GM19372 (cell line): Measurements from ENCODE around the gene EXOC4.

Source experiments
- ATAC-seq: cut with Tn5 transposase; IDR thresholded peaks from one replicate; pipeline ENCODE4 v1.9.1; 2021; ENCODE audit warnings: mild to moderate bottlenecking, low read depth, moderate library complexity; ENCODE audit not compliant: unreplicated experiment

EXOC4 gene

GRCh38 chr7:133843341-133843740 lies 590.5 kb downstream of the EXOC4 start:
- no peak for ATAC-seq

- ATAC-seq = no peak
Observed at GRCh38 chr7:133845005-133845404, 592.1 kb downstream of the EXOC4 start.

- no peak for ATAC-seq
Observed at GRCh38 chr7:133846203-133846945, 593.5 kb downstream of the EXOC4 start.

- no peak for ATAC-seq
Observed at GRCh38 chr7:133850497-133851280, 597.8 kb downstream of the EXOC4 start.

- no peak for ATAC-seq
Observed at GRCh38 chr7:133851411-133851810, 598.5 kb downstream of the EXOC4 start.

GRCh38 chr7:133853706-133854276 lies 600.9 kb downstream of the EXOC4 start:
- peak; percentile 53 for ATAC-seq

- ATAC-seq = no peak
Observed at GRCh38 chr7:133854739-133855138, 601.9 kb downstream of the EXOC4 start.

- ATAC-seq = no peak
Observed at GRCh38 chr7:133857376-133858119, 604.7 kb downstream of the EXOC4 start.

- no peak for ATAC-seq
Observed at GRCh38 chr7:133858311-133858710, 605.4 kb downstream of the EXOC4 start.

GRCh38 chr7:133859231-133859630 lies 606.4 kb downstream of the EXOC4 start:
- no peak for ATAC-seq

GRCh38 chr7:133859871-133860450 lies 607.1 kb downstream of the EXOC4 start:
- ATAC-seq = no peak

- no peak for ATAC-seq
Observed at GRCh38 chr7:133860628-133861335, 607.9 kb downstream of the EXOC4 start.

GRCh38 chr7:133861876-133862275 lies 609.0 kb downstream of the EXOC4 start:
- no peak for ATAC-seq

GRCh38 chr7:133863362-133864061 lies 610.6 kb downstream of the EXOC4 start:
- ATAC-seq = no peak

- ATAC-seq = no peak
Observed at GRCh38 chr7:133869556-133869955, 616.7 kb downstream of the EXOC4 start.

- no peak for ATAC-seq
Observed at GRCh38 chr7:133871757-133872156, 618.9 kb downstream of the EXOC4 start.

GRCh38 chr7:133873187-133873586 lies 620.3 kb downstream of the EXOC4 start:
- ATAC-seq = no peak

- ATAC-seq = no peak
Observed at GRCh38 chr7:133873631-133874030, 620.8 kb downstream of the EXOC4 start.

GRCh38 chr7:133883591-133883990 lies 630.7 kb downstream of the EXOC4 start:
- no peak for ATAC-seq
